ENCODE measurements around the gene CIRBP. TPM values are rescaled to one million over a fixed set of nuclear protein-coding genes. Genes with fewer than 3 reads are reported as not detected.
"Not testable (repeated sequence)": the region's sequence is repeated elsewhere in the genome, so short reads cannot be mapped to it uniquely, and the experiment has no call there.

CIRBP gene
- total RNA-seq, 1 donor from 2014 or later, result 219 TPM

DNA sequence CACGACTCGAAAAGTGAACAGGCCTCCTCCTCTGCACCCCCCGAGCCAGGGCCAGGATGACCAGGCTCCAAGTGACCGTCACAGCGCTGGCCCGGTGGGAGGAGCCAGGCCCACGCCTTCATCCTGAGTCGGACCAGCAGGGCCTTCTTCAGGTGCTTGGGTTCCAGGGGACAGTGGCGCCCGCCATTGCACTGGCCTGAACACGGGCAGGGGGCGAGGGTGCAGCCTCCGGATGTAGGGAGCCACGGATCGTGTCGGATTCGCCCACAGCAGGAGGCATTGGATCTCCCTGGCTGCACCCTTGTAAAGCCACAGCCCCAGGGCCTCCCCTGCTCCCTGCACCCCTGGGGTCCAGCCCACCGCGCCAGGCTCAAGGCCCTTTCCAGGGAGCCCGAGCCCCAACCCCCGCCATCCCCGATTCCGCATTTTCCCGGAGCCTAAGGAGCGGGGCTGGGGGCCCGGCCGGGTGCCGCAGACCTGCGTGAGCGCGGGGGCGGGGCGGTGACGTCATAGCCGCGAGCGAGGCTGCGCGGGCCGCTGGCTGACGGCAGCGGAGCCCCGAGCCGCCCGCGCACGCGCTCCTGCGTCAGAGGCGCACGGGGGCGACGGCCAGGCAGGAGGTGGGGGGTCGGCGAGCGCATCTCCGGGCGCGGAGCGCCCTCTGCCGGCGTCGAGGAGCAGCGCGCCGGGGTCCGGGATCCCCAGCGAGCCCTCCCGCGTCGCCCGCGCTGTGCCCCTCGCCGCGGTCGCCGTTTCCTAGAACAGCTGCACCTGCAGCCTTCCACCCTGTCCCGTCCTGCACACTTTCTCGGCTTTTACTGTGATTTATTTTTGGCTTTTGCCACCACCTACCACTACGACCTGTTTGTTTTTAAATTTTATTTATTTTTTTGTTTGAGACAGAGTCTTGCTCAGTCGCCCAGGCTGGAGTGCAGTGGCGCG is 29.1 kb upstream of the CIRBP start:
- intact Hi-C loops (cut with DNase I), result loop anchor here (1.0 to 10.0 kb wide), 4 partner anchors 19 to 445 kb away; partner anchors contain the start of genes ARID3A and PTBP1
- ATAC-seq, result peak; percentile 54
- DNase-seq (ENCODE audit: missing footprints), result peak; percentile 95

DNA sequence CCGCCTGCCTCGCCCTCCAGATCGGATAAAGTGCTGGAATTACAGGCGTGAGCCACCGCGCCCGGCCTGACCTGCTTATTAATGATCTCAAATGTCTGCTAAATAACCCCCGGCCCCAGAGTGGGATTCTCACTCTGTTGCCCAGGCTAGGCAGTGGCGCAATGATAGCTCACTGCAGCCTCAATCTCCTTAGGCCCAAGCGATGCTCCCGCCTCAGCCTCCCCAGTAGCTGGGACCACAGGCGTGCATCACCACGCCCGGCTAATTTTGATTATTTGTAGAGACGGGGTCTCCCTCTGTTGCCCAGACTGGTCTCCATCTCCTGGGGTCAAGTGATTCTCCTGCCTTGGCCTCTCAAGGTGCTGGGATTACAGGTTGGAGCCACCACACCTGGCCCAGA is 28.2 kb upstream of the CIRBP start:
- intact Hi-C loops (cut with DNase I), result loop anchor here (1.0 to 10.0 kb wide), 4 partner anchors 20 to 446 kb away; partner anchors contain the start of genes ARID3A and PTBP1
- ATAC-seq, result no peak
- no peak for DNase-seq (ENCODE audit: missing footprints)

DNA sequence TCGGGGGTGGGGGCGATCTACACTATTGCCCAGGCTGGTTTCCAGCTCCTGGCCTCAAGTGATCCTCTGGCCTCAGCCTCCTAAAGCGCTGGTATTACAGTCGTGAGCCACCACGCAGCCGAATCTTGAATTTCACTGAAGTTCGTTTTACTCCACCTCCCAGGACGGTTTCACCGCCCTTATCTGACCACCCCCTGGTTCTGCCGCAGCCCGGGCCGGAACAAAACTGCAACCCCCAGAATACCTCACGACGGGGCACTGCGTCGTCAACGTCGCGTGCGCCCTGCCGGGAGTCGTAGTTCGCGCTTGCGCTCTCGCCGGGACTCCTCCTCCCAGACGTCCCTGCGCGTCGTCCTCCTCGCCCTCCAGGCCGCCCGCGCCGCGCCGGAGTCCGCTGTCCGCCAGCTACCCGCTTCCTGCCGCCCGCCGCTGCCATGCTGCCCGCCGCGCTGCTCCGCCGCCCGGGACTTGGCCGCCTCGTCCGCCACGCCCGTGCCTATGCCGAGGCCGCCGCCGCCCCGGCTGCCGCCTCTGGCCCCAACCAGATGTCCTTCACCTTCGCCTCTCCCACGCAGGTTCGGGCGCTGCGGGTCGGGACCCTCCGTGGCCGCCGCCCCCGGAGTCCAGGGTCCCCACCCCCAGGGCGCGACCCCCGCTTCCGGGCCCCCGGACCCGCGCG is 27.6 kb upstream of the CIRBP start, which contains the start of gene ATP5F1D:
ATP5F1D (plus strand) TSS at position 335 of the 679 bp plus-strand sequence; CDS start at position 435, 100 bp downstream.
- DNase-seq (ENCODE audit: missing footprints) (peak; percentile 97), ATAC-seq (peak; percentile 64)
- intact Hi-C loops (cut with DNase I), result loop anchor here (2.0 to 10.0 kb wide), 3 partner anchors 129 to 447 kb away; partner anchors contain the start of genes ARID3A and PTBP1

GRCh38 chr19:1243768-1244692 is 25.1 kb upstream of the CIRBP start:
- peak; percentile 95 for DNase-seq (ENCODE audit: missing footprints)
- intact Hi-C loops (cut with DNase I), result loop anchor here (1.0 to 10.0 kb wide), 3 partner anchors 23 to 449 kb away; partner anchors contain the start of genes ARID3A and PTBP1
- ATAC-seq, result peak; percentile 45

- DNase-seq (ENCODE audit: missing footprints), result peak; percentile 89
- peak; percentile 24 for ATAC-seq
- intact Hi-C loops (cut with DNase I), result loop anchor here (1.0 to 10.0 kb wide), 4 partner anchors 22 to 450 kb away; partner anchors contain the start of genes ARID3A, NDUFS7 and PTBP1
Observed at GRCh38 chr19:1244693-1245451, 24.3 kb upstream of the CIRBP start.

DNA sequence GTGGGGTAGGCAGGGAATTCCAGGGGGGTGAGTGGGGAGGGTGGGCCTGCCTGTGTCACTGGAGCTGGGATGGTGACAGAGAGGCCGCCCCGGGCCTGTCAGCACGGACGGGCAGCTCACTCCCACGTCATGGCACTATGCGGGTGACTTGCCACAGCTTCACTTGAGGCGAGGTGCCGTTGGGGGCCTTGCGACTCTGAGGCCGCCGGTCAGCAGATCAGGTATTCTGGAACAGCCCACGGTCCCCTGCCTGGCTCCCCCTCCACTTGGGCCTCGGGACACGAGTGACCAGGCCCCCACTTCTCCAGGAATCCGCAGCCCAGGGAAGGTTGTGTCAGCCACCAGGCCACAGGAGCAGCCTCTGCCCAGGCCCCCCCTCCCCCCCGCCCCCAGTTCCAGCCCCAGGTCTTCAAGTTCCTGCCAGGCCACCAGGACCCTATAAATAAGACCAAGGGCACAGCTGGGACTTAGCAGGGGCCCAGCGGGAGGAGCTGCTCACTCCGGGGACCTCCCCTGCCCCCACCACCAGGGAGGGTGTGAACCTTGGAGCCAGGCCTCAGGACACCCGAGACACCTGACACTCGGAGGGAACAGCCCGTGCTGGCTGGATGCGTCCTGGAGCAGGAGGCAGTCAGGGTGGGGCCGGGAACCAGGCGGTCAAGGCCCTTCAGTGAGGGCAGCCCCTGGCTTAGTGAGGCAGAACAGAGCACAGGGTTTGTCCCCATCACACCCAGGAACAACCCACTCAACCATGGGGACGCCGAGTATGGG is 23.5 kb upstream of the CIRBP start:
- DNase-seq (ENCODE audit: missing footprints) (peak; percentile 86), ATAC-seq (peak; percentile 37)
- intact Hi-C loops (cut with DNase I), result loop anchor here (1.0 to 10.0 kb wide), 3 partner anchors 138 to 451 kb away; partner anchors contain the start of genes ARID3A, NDUFS7 and PTBP1

DNA sequence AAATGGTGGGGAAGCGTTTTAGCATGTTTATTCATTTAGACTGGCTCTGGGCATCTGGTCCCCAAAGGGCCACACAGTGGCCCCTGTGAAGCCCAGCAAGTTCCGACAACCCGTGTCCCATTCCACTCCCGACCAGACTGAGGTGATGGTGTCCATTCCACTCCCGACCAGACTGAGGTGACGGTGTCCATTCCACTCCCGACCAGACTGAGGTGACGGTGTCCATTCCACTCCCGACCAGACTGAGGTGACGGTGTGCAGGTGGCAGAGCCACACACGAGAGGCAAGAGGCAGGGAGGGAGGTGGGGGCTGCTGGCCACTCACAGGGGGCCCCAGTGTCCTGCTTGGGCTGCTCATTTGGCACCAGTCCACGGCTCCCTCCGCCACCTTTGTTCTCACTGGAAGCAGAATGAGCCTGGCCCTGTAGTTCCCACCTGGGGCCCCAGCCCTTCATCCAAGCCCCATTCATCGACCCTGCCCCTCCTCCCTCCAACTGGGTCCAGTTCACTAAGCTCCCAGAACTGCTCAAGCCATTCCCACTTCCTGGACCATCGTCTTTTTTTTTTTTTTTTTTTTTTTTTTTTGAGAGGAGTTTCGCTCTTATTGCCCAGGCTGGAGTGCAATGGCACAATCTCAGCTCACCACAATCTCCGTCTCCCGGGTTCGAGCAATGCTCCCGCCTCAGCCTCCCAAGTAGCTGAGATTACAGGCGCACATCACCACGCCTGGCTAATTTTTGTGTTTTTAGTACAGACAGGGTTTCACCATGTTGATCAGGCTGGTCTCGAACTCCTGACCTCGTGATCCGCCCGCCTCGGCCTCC is 22.7 kb upstream of the CIRBP start:
- peak; percentile 71 for DNase-seq (ENCODE audit: missing footprints)
- ATAC-seq, result not testable (repeated sequence)
- intact Hi-C loops (cut with DNase I), result loop anchor here (10.0 kb wide), 2 partner anchors 322 to 452 kb away; partner anchors contain the start of genes ARID3A and PTBP1

DNA sequence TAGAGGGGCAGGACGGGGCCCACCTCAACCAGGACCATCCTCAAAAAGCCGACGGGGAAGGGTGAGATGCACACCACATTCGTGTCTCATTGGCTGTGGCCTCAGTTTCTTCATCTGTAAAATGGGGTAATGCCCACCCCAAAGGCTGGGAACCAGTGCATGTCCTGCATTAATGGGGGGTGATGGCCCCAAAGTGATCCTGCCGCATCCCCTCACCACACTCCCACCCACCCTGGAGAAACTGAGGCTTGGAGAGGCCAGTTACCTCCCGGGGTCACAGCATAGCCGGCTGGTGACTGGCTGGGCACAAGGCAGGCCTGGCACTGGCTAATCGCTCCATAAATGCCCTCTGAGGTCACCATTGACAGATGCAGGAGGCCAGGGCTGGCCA is 21.4 kb upstream of the CIRBP start:
- intact Hi-C loops (cut with DNase I), result loop anchor here (10.0 kb wide), 2 partner anchors 323 to 453 kb away; partner anchors contain the start of genes ARID3A and PTBP1
- DNase-seq (ENCODE audit: missing footprints) (no peak), ATAC-seq (no peak)

DNA sequence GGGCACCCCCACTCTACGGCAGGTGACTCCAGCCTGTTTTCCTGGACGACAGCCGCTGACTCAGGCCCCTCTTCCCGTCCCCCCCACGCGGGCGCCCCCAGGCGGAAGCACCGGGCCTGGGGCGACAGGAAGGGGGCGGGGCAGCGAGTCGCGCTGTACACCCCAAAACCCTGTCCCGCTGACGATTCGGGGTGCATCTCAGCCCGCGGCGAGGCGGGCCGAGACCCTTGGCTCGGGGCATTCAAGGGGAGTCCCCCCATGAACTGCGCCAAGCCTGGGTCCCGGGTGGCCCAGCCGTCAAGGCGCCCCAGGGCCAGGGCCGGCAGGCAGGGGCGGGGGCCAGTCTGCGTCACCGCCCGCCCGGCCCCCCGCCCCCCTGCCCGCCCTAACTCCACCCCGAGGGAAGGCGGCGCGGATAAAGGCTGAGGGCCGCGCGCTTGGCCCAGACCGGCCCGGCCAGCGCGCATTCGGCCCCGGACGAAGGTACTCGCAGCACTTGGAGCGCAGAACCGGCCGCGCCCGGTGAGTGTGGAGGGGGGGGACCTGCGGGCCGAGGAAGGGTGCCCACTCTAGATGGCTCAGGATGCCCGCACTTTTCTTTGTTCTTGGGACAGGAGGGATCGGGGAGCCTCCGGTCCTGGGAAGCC is 20.9 kb upstream of the CIRBP start, which contains the start of gene MIDN:
MIDN (plus strand) TSS at position 445 of the 647 bp plus-strand sequence. CDS start 1,714 bp downstream, outside the sequence.
- ATAC-seq, result peak; percentile 40
- peak; percentile 95 for DNase-seq (ENCODE audit: missing footprints)
- intact Hi-C loops (cut with DNase I), result loop anchor here (10.0 kb wide), 2 partner anchors 323 to 453 kb away; partner anchors contain the start of genes ARID3A and PTBP1

DNA sequence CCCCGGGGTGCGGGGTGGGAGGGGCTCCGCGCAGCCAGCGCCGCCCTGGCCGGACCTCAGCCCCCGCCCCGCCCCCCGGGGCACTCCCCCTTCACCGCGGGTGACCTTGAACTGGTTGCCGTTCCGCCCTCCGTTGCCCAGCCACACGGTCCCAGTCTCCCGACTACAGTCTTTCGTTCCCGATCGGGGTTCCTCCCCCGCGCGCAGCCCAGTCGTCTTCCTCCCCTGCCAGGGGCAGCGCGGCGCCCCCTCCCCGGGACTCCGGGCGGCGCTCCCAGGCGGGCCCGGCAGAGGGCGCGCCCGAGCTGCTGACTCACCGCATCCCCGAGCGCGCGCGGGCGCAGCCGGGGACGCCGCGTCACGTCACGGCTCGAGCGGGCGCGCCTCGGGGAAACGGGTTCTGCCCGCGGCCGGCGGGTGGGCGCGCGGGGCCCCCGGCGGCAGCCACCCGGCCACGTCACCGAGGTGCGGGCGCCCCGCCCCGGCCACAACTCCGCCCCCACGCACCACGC is 20.3 kb upstream of the CIRBP start:
- peak; percentile 91 for DNase-seq (ENCODE audit: missing footprints)
- ATAC-seq, result peak; percentile 20
- intact Hi-C loops (cut with DNase I), result loop anchor here (1.0 to 10.0 kb wide), 3 partner anchors 17 to 454 kb away; partner anchors contain the start of genes ARID3A and PTBP1

GRCh38 chr19:1249298-1249989 is 19.7 kb upstream of the CIRBP start:
- ATAC-seq (peak; percentile 17), DNase-seq (ENCODE audit: missing footprints) (peak; percentile 98)
- intact Hi-C loops (cut with DNase I), result loop anchor here (1.0 to 10.0 kb wide), 3 partner anchors 17 to 455 kb away; partner anchors contain the start of genes ARID3A and PTBP1

DNA sequence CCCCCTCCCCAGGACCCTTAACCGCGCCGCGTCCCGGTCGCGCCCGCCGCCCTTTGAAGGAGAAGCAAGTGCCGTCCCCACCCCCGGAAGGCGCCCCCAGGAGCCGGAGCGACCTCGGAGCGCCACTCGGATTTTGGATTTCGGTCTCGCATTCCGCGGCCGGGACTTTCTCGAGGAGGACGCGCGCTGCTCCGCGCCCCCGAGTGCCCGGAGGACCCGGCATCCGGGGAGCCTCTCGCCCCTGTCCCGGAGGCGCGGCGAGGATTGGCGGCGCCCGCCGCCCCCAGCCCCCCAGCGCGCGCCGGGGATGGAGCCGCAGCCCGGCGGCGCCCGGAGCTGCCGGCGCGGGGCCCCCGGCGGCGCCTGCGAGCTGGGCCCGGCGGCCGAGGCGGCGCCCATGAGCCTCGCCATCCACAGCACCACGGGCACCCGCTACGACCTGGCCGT is 19.1 kb upstream of the CIRBP start:
- ATAC-seq (no peak), DNase-seq (ENCODE audit: missing footprints) (no peak)
- intact Hi-C loops (cut with DNase I), result loop anchor here (1.0 to 10.0 kb wide), 3 partner anchors 16 to 455 kb away; partner anchors contain the start of genes ARID3A and PTBP1

- ATAC-seq (no peak), DNase-seq (ENCODE audit: missing footprints) (peak; percentile 88)
- intact Hi-C loops (cut with DNase I), result no loop called here
Observed at GRCh38 chr19:1250437-1251260, 18.5 kb upstream of the CIRBP start.
